ENCODE data around the gene TNFSF12. TPM values are rescaled to one million over a fixed set of nuclear protein-coding genes. Genes with fewer than 3 reads are reported as not detected.

TNFSF12 gene
- total and polyA plus RNA-seq, 4 donors, result 15.1 to 72.2 (median 40.9) TPM

- H3K27me3 ChIP-seq (ENCODE audit: control insufficient read depth in 3 of 3, insufficient read depth in 3 of 3, low read length in 2 of 3), result no peaks in the 10 kb centered on the region
- DNase-seq (no peak), ATAC-seq (ENCODE audit: insufficient read depth, low FRiP score) (no peak)
- H3K4me3 ChIP-seq, result peak overlapping the region; percentile 79
- H3K4me1 ChIP-seq (ENCODE audit: control insufficient read depth in 5 of 5, insufficient read depth in 5 of 5, low read length in 5 of 5), result peaks cover 0 to 47% (median 27%) of the 10 kb centered on the region in 5 donors
- H3K9ac ChIP-seq (ENCODE audit: insufficient read depth in 1 of 2, low read length in 2 of 2), result peak overlapping the region; percentile 77 to 81
- no peaks in the 10 kb centered on the region for H3K9me3 ChIP-seq (ENCODE audit: control insufficient read depth in 4 of 4, insufficient read depth in 3 of 4, low read length in 3 of 4)
- peak overlapping the region; percentile 95 to 97 for H3K27ac ChIP-seq (ENCODE audit: low read depth in 1 of 2, low read length in 1 of 2)
- 0 to 1% methylated on average over 28 of the region's 28 CpGs for WGBS, 2 donors
- no peak for TF ChIP-seq CTCF (IDR thresholded peaks at IDR 0.05; ENCODE audit: control extremely low read depth, extremely low read depth)
- peaks cover 9 to 29% (median 23%) of the 10 kb centered on the region in 4 donors for H3K36me3 ChIP-seq (ENCODE audit: control insufficient read depth in 4 of 4, insufficient read depth in 4 of 4, low read length in 4 of 4)
These were observed 13.3 kb downstream of the TNFSF12 start for GRCh38 chr17:7562208-7562605.

DNA sequence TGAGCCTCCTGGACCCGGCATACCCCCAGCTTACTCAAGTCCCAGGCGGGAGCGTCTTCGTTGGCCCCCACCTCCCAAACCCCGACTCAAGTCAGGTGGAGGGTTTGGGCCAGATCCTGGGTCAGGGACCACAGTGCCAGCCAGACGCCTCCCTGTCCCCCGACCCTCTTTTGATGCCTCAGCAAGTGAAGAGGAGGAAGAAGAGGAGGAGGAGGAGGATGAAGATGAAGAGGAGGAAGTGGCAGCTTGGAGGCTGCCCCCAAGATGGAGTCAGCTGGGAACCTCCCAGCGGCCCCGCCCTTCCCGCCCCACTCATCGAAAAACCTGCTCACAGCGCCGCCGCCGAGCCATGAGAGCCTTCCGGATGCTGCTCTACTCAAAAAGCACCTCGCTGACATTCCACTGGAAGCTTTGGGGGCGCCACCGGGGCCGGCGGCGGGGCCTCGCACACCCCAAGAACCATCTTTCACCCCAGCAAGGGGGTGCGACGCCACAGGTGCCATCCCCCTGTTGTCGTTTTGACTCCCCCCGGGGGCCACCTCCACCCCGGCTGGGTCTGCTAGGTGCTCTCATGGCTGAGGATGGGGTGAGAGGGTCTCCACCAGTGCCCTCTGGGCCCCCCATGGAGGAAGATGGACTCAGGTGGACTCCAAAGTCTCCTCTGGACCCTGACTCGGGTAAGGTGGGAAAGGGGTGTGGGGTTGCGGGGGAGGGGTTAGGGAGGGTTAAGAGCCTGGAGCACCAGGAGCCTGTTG lies 14.4 kb downstream of the TNFSF12 start:
- peaks cover 0 to 37% (median 25%) of the 10 kb centered on the region in 5 donors for H3K4me1 ChIP-seq (ENCODE audit: control insufficient read depth in 5 of 5, insufficient read depth in 5 of 5, low read length in 5 of 5)
- peaks cover 13 to 33% (median 25%) of the 10 kb centered on the region in 4 donors for H3K36me3 ChIP-seq (ENCODE audit: control insufficient read depth in 4 of 4, insufficient read depth in 4 of 4, low read length in 4 of 4)
- 88 to 94% methylated on average over 30 of the region's 30 CpGs for WGBS, 2 donors
- no peak overlapping the region for H3K9ac ChIP-seq (ENCODE audit: insufficient read depth in 1 of 2, low read length in 2 of 2)
- H3K9me3 ChIP-seq (ENCODE audit: control insufficient read depth in 4 of 4, insufficient read depth in 3 of 4, low read length in 3 of 4), result no peaks in the 10 kb centered on the region
- TF ChIP-seq CTCF (IDR thresholded peaks at IDR 0.05; ENCODE audit: control extremely low read depth, extremely low read depth), result no peak
- no peak overlapping the region for H3K27ac ChIP-seq (ENCODE audit: low read depth in 1 of 2, low read length in 1 of 2)
- DNase-seq, result no peak
- H3K27me3 ChIP-seq (ENCODE audit: control insufficient read depth in 3 of 3, insufficient read depth in 3 of 3, low read length in 2 of 3), result no peaks in the 10 kb centered on the region
- H3K4me3 ChIP-seq, result no peak overlapping the region
- no peak for ATAC-seq (ENCODE audit: insufficient read depth, low FRiP score)

DNA sequence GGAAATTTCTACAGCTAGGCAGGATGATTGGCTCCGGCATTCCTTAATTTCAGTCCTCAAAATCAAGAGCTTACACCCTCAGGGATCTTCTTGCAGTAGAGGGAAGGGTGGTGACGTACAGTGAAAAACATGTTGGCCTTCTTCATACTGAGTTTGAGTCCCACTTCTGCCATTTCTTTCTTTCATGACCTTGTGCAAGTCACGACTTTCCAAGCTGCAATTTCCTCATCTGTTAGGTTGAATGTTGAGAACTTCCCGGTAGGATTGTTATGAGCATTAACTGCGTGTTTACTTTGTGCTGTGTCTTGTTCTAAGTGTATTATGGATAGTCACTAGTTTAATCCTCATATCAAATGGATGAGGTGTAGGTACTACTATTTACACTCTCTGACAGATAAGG lies 20.7 kb downstream of the TNFSF12 start:
- H3K4me3 ChIP-seq, result no peak overlapping the region
- no peak overlapping the region for H3K27ac ChIP-seq (ENCODE audit: low read depth in 1 of 2, low read length in 1 of 2)
- H3K27me3 ChIP-seq (ENCODE audit: control insufficient read depth in 3 of 3, insufficient read depth in 3 of 3, low read length in 2 of 3), result no peaks in the 10 kb centered on the region
- ATAC-seq (ENCODE audit: insufficient read depth, low FRiP score) (no peak), DNase-seq (no peak)
- no peak for TF ChIP-seq CTCF (IDR thresholded peaks at IDR 0.05; ENCODE audit: control extremely low read depth, extremely low read depth)
- H3K36me3 ChIP-seq (ENCODE audit: control insufficient read depth in 4 of 4, insufficient read depth in 4 of 4, low read length in 4 of 4), result peaks cover 17 to 50% (median 36%) of the 10 kb centered on the region in 4 donors
- no peaks in the 10 kb centered on the region for H3K9me3 ChIP-seq (ENCODE audit: control insufficient read depth in 4 of 4, insufficient read depth in 3 of 4, low read length in 3 of 4)
- H3K9ac ChIP-seq (ENCODE audit: insufficient read depth in 1 of 2, low read length in 2 of 2), result no peak overlapping the region
- peaks cover 4 to 12% (median 5%) of the 10 kb centered on the region in 5 donors for H3K4me1 ChIP-seq (ENCODE audit: control insufficient read depth in 5 of 5, insufficient read depth in 5 of 5, low read length in 5 of 5)
- WGBS, 2 donors, result 52 to 79% methylated on average over 5 of the region's 5 CpGs

All from lung (tissue), 12 donors.